GM12878 (cell line): ENCODE data around the gene NRXN3. TPM values are rescaled to one million over a fixed set of nuclear protein-coding genes. Genes with fewer than 3 reads are reported as not detected.

Source experiments
- ATF3 ChIP-seq: IDR thresholded peaks from 2 replicates; pipeline ENCODE4 v1.6.1; 2011; ENCODE audit warnings: low read depth, mild to moderate bottlenecking, low read length, moderate library complexity, borderline replicate concordance; ENCODE audit errors: extremely low read depth
- BHLHE40 ChIP-seq, 2 experiments: fragments of 450-650 bp in 1 of 2; IDR thresholded peaks; 2 replicates each; pipeline ENCODE4 v1.6.1; 2011 to 2017; ENCODE audit warnings: low read depth in 2 of 2, borderline replicate concordance in 1 of 2, improper control_type of control experiment in 1 of 2, low read length in 1 of 2, mild to moderate bottlenecking in 1 of 2
- HDGF ChIP-seq: fragments of 450-650 bp; IDR thresholded peaks from 2 replicates; pipeline ENCODE4 v1.6.1; 2016; ENCODE audit warnings: antibody characterized with exemption
- POU2F2 ChIP-seq: IDR thresholded peaks from 3 replicates; pipeline ENCODE4 v1.6.1; 2011; ENCODE audit warnings: low read depth, mild to moderate bottlenecking, low read length, borderline replicate concordance
- RAD21 ChIP-seq: IDR thresholded peaks from 2 replicates; pipeline ENCODE4 v1.6.1; 2011; ENCODE audit warnings: mild to moderate bottlenecking, low read depth, low read length, moderate library complexity; ENCODE audit not compliant: insufficient read depth
- SKIL ChIP-seq: fragments of 450-650 bp; IDR thresholded peaks from 2 replicates; pipeline ENCODE4 v1.6.1; 2017; ENCODE audit warnings: mild to moderate bottlenecking, low read depth, inconsistent platforms; ENCODE audit not compliant: poor library complexity, severe bottlenecking
- SMAD1 ChIP-seq: fragments of 450-650 bp; IDR thresholded peaks from 2 replicates; pipeline ENCODE4 v1.6.1; 2018; ENCODE audit warnings: mild to moderate bottlenecking, low read depth; ENCODE audit not compliant: partially characterized antibody
- SPI1 ChIP-seq: IDR thresholded peaks from 2 replicates; pipeline ENCODE4 v1.6.1; 2011; ENCODE audit warnings: low read depth, mild to moderate bottlenecking, low read length, moderate library complexity, borderline replicate concordance; ENCODE audit not compliant: insufficient read depth
- ZBTB33 ChIP-seq: fragments of 450-650 bp; IDR thresholded peaks from 2 replicates; pipeline ENCODE4 v1.6.1; 2017; ENCODE audit warnings: mild to moderate bottlenecking
- ZBTB4 ChIP-seq: fragments of 450-650 bp; formaldehyde crosslinking; IDR thresholded peaks from 2 replicates; pipeline ENCODE4 v1.4.0; 2022; ENCODE audit warnings: mild to moderate bottlenecking, moderate library complexity
- ZNF274 ChIP-seq: IDR thresholded peaks from one replicate; pipeline ENCODE4 v1.8.0; 2011; ENCODE audit not compliant: insufficient read length, insufficient read depth
- polyA plus RNA-seq, 11 experiments: library from polyadenylated mRNA; depleted of rRNA in 4 of 11; unstranded in 6 of 11; stranded (reverse) in 5 of 11; fragments of >200 nt; fragmentation: Nextera tagmentation in 4 of 11; fragmentation: Illumina TruSeq in 1 of 11; extraction: Ambion mirVana in 4 of 11; extraction: Trizol in 1 of 11; gene quantifications; 1 replicate in 1 of 11; 2 replicates in 10 of 11; pipeline versions ENCODE4 v1.2.1 to v1.2.3, GENCODE V29; 2011 to 2016; ENCODE audit warnings: inconsistent platforms in 2 of 11, missing spikeins in 2 of 11, low read depth in 1 of 11
- total RNA-seq, 4 experiments: library from RNA; depleted of rRNA in 3 of 4; stranded (reverse); fragments of >200 nt in 3 of 4; fragmentation: Illumina TruSeq in 1 of 4; extraction: Trizol in 1 of 4; gene quantifications; 2 replicates each; pipeline versions ENCODE4 v1.2.1 to v1.2.3, GENCODE V29; 2013 to 2021

Gene NRXN3
- total and polyA plus RNA-seq, 10 of the 15 experiments (the other 5 are each of a cell fraction or from before 2014, with no cell fraction given): 0.52 to 3.3 (median 1.4) TPM

GRCh38 chr14:78598046-78598920, 428.1 kb downstream of the NRXN3 start (continued):
- TF ChIP-seq ZBTB33: no peak
- no peak for TF ChIP-seq SKIL
- TF ChIP-seq RAD21: peak; percentile 87
- no peak for TF ChIP-seq ZNF274
- TF ChIP-seq BHLHE40 (IDR thresholded peaks at IDR 0.05; ENCODE audit: borderline replicate concordance in 1 of 2, low read depth in 2 of 2, low read length in 1 of 2): peak; percentile 81 to 84
- no peak for TF ChIP-seq ZBTB4
- TF ChIP-seq POU2F2: 0 out of 3 replicates have a peak, but pooled peaks have one; percentile 15
- TF ChIP-seq HDGF: no peak
- TF ChIP-seq ATF3: no peak
- TF ChIP-seq SPI1: no peak
- TF ChIP-seq SMAD1: no peak
